Measurements from ENCODE around the gene ALCAM. TPM values are rescaled to one million over a fixed set of nuclear protein-coding genes. Genes with fewer than 3 reads are reported as not detected.
A peak's percentile ranks its signal among the peaks of the same experiment; 100 is the strongest.

The ALCAM gene
- total RNA-seq, 1 experiment from 2014 or later, result 119 TPM

GRCh38 chr3:105511031-105511430, 144.3 kb downstream of the ALCAM start:
- Histone ChIP-seq H3K9me3 (replicated peaks) (no peaks in the 10 kb centered on the region), H3K36me3 (no peaks in the 10 kb centered on the region), H3K27ac (no peak overlapping the region), H3K4me1 (replicated peaks) (peaks cover 23% of the 10 kb centered on the region), H3K27me3 (replicated peaks) (no peaks in the 10 kb centered on the region), H3K4me3 (no peak overlapping the region)
- DNase-seq (ENCODE audit: low read depth in 1 of 2, low spot score in 2 of 2), result no peak

- no peak overlapping the region for H3K27ac ChIP-seq
- DNase-seq (ENCODE audit: low read depth in 1 of 2, low spot score in 2 of 2), result no peak
Measured at GRCh38 chr3:105512061-105512460, 145.4 kb downstream of the ALCAM start.

DNA sequence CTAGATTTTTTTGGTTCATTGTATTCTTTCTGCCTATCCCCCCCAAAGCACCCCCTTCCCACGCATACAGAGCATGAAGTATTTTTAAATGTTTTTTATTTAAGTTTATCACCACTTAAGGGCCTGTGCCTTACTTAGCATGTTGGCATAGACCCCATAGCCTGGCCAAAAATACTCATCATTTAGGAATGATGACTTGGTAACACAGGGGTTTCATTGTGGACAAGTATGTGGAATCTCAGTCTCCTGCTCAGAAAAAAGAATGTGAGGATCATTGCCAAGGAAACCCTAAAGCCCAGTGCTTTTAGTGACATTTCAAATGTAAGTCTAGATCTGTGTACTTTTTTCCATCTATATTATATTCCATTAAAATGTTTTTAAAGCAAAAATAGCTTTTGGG, 146.3 kb downstream of the ALCAM start:
- Histone ChIP-seq H3K27ac (peak overlapping the region; percentile 26), H3K27me3 (replicated peaks) (no peaks in the 10 kb centered on the region), H3K4me3 (no peak overlapping the region), H3K36me3 (no peaks in the 10 kb centered on the region), H3K4me1 (replicated peaks) (peaks cover 23% of the 10 kb centered on the region), H3K9me3 (replicated peaks) (no peaks in the 10 kb centered on the region)
- DNase-seq (ENCODE audit: low read depth in 1 of 2, low spot score in 2 of 2), result peak; percentile 32 to 44

More at GRCh38 chr3:105512061-105512460, 145.4 kb downstream of the ALCAM start:
- no peak overlapping the region for H3K4me3 ChIP-seq
- no peaks in the 10 kb centered on the region for H3K27me3 ChIP-seq (replicated peaks)
- H3K36me3 ChIP-seq, result no peaks in the 10 kb centered on the region
- peaks cover 23% of the 10 kb centered on the region for H3K4me1 ChIP-seq (replicated peaks)
- no peaks in the 10 kb centered on the region for H3K9me3 ChIP-seq (replicated peaks)

DNA sequence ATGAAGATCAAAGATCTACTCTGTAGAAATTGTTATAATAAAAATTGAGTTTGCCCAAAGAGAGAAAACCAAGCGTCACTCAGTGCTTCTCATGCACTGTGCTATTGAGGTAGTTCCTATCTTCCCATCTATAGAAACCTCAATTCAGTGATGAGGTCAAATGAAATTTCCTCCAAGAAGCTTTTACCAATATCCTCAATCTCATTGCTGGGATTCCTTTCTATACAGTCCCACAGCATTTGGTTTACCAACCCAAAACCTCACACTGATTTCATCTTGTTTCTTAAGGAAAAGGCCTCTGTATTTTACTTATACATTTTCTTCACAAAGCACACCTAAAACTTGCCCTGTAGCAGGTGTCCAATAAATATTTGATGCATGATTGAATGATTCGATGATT, 147.2 kb downstream of the ALCAM start:
- H3K36me3 ChIP-seq, result no peaks in the 10 kb centered on the region
- no peaks in the 10 kb centered on the region for H3K27me3 ChIP-seq (replicated peaks)
- peaks cover 23% of the 10 kb centered on the region for H3K4me1 ChIP-seq (replicated peaks)
- H3K9me3 ChIP-seq (replicated peaks), result no peaks in the 10 kb centered on the region
- no peak for DNase-seq (ENCODE audit: low read depth in 1 of 2, low spot score in 2 of 2)
- H3K4me3 ChIP-seq, result no peak overlapping the region
- no peak overlapping the region for H3K27ac ChIP-seq

DNA sequence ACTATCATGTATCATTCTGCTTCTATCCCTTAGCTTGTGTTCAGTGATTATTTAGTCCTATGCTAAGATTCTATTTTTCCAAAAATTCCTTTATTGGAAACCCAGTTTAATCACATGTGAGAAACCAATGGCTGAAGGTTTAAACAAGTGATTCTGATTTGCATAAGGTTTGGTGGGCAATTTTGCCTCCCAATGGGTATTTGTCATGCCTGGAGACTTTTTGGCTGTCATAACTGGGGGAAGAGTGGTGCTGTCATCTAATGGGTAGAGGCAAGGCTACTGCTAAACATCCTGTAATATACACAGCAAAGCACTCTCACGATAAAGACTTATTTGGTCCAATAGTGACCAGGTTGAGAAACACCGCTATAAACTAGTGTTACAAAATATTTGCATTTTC, 148.7 kb downstream of the ALCAM start:
- Histone ChIP-seq H3K36me3 (no peaks in the 10 kb centered on the region), H3K27me3 (replicated peaks) (no peaks in the 10 kb centered on the region)
- DNase-seq (ENCODE audit: low read depth in 1 of 2, low spot score in 2 of 2), result no peak

DNA sequence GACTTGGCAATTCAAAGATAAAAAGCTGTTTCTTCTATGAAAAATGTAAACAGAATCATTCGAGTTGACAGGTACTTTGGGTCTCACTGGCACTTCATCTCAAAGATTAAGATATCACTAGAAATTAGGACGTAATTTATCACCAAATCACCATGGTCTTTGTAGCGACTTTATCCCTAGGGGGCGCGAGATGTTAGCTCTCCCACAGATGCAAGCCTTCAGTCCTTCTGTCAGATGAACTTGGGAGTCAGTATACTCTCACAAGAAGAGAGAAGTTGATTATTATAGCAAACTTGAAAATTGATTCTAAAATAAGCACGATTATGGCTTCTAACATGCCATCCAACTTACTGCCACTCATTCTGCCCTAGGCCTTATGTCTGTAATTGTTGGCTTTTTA, 150.3 kb downstream of the ALCAM start:
- Histone ChIP-seq H3K4me3 (no peak overlapping the region), H3K9me3 (replicated peaks) (no peaks in the 10 kb centered on the region), H3K36me3 (no peaks in the 10 kb centered on the region), H3K27me3 (replicated peaks) (no peaks in the 10 kb centered on the region), H3K4me1 (replicated peaks) (peaks cover 14% of the 10 kb centered on the region), H3K27ac (no peak overlapping the region)
- no peak for DNase-seq (ENCODE audit: low read depth in 1 of 2, low spot score in 2 of 2)

More for the DNA sequence above, 148.7 kb downstream of the ALCAM start:
- H3K27ac ChIP-seq, result no peak overlapping the region
- H3K4me3 ChIP-seq, result no peak overlapping the region
- no peaks in the 10 kb centered on the region for H3K9me3 ChIP-seq (replicated peaks)
- peaks cover 23% of the 10 kb centered on the region for H3K4me1 ChIP-seq (replicated peaks)

DNA sequence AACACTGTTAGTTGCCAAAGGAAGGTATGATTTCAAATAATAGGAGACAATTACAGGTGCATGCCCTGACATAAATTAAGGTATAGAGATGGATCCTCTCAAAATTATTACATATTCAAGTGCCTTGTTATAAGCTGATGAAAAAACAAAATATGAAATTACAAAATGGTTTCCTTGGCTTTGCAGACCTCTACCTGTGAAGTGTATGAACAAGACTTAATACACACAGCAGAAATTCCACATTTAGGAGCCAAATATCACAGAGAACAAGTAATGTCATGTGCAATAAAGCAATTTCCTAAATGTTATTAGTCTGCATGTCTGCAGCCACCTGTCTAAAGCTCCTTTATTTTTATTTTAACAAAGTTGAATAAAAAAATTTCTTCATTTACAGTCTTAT, 151.5 kb downstream of the ALCAM start:
- no peak overlapping the region for H3K4me3 ChIP-seq
- peaks cover 6% of the 10 kb centered on the region for H3K4me1 ChIP-seq (replicated peaks)
- H3K27ac ChIP-seq, result no peak overlapping the region
- H3K27me3 ChIP-seq (replicated peaks), result no peaks in the 10 kb centered on the region
- no peaks in the 10 kb centered on the region for H3K36me3 ChIP-seq
- no peaks in the 10 kb centered on the region for H3K9me3 ChIP-seq (replicated peaks)
- no peak for DNase-seq (ENCODE audit: low read depth in 1 of 2, low spot score in 2 of 2)

- Histone ChIP-seq H3K4me3 (no peak overlapping the region), H3K9me3 (replicated peaks) (no peaks in the 10 kb centered on the region), H3K36me3 (no peaks in the 10 kb centered on the region), H3K27ac (no peak overlapping the region), H3K27me3 (replicated peaks) (no peaks in the 10 kb centered on the region), H3K4me1 (replicated peaks) (0 out of 2 replicates have a peak, but pooled peaks cover 4% of the 10 kb centered on the region)
- DNase-seq (ENCODE audit: low read depth in 1 of 2, low spot score in 2 of 2), result peak in 1 of 2 experiments; percentile 48
Measured at GRCh38 chr3:105518806-105519418, 152.2 kb downstream of the ALCAM start.

GRCh38 chr3:105521770-105522169, 155.1 kb downstream of the ALCAM start:
- H3K27me3 ChIP-seq (replicated peaks), result no peaks in the 10 kb centered on the region
- H3K27ac ChIP-seq, result no peak overlapping the region
- no peak overlapping the region for H3K4me3 ChIP-seq
- no peak for DNase-seq (ENCODE audit: low read depth in 1 of 2, low spot score in 2 of 2)
- no peaks in the 10 kb centered on the region for H3K9me3 ChIP-seq (replicated peaks)
- H3K36me3 ChIP-seq, result no peaks in the 10 kb centered on the region
- peaks cover 8% of the 10 kb centered on the region for H3K4me1 ChIP-seq (replicated peaks)

DNA sequence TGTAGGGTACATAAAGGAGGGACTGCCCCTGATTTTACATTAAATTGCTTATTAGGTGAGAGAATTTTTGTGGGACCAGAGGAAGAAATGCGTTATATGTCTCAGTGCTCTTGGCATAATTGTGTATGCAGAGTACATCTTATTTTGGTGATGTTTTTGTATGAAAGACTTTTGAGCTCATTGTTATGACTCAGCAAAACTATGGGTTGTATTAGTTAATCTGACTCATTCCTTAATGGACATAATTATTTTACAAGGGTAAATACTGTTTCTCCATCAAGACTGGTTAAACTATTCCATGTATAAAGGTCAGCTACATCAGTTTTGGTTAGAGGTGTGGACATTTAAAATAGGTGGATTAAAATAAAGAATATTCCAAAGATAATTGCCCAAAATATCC, 156.8 kb downstream of the ALCAM start:
- peaks cover 12% of the 10 kb centered on the region for H3K4me1 ChIP-seq (replicated peaks)
- no peak overlapping the region for H3K4me3 ChIP-seq
- H3K27me3 ChIP-seq (replicated peaks), result no peaks in the 10 kb centered on the region
- no peak for DNase-seq (ENCODE audit: low read depth in 1 of 2, low spot score in 2 of 2)
- H3K9me3 ChIP-seq (replicated peaks), result no peaks in the 10 kb centered on the region
- no peaks in the 10 kb centered on the region for H3K36me3 ChIP-seq
- no peak overlapping the region for H3K27ac ChIP-seq

DNA sequence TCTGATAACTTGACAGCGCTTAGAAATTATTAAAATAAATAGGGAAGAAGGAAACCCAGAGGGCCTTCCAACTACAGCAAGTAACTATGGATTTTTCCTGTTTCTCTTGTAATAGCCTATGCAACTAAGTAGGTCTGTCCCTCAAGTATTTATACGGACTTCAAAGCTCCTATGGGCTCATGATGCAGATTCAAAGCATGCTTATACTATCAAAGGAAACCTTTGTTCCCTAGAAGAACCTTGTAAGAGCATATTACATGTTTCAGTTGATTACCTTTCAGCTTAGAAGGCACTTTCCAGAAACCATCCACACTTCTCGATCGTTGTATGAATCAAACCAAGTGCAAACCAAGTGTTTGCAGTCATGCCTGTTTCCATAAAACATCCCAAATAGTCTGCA, 158.8 kb downstream of the ALCAM start:
- DNase-seq (ENCODE audit: low read depth in 1 of 2, low spot score in 2 of 2), result no peak
- Histone ChIP-seq H3K9me3 (replicated peaks) (no peaks in the 10 kb centered on the region), H3K4me3 (no peak overlapping the region), H3K36me3 (no peaks in the 10 kb centered on the region; the same call in 1 of the 2 replicates), H3K4me1 (replicated peaks) (peaks cover 12% of the 10 kb centered on the region), H3K27ac (no peak overlapping the region), H3K27me3 (replicated peaks) (no peaks in the 10 kb centered on the region)

GRCh38 chr3:105526360-105527111, 159.8 kb downstream of the ALCAM start:
- Histone ChIP-seq H3K9me3 (replicated peaks) (no peaks in the 10 kb centered on the region), H3K4me3 (no peak overlapping the region), H3K27me3 (replicated peaks) (no peaks in the 10 kb centered on the region), H3K36me3 (no peaks in the 10 kb centered on the region; the same call in 1 of the 2 replicates), H3K27ac (no peak overlapping the region), H3K4me1 (replicated peaks) (peaks cover 12% of the 10 kb centered on the region)
- DNase-seq (ENCODE audit: low read depth in 1 of 2, low spot score in 2 of 2), result no peak

DNA sequence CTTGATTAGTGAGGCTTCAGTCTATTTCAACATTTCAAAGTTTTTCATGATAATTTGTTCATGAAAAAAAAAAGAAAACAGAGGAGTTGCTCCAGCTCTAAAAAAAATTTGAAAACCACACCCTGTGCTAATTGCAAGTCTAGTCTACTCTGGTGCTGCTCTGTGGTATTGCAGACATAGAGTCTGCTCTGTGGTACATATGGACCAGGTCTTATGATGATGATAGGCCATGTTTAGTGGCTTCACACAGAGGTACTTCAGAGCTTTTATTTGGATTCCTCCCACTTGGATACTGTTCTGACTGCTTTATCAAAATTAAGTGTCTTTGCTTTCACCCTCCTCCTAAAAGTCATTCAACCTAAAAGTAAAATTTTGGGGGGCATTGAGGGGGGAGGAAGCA, 160.8 kb downstream of the ALCAM start:
- Histone ChIP-seq H3K4me1 (replicated peaks) (peaks cover 12% of the 10 kb centered on the region), H3K36me3 (no peaks in the 10 kb centered on the region; the same call in 1 of the 2 replicates), H3K27me3 (replicated peaks) (no peaks in the 10 kb centered on the region), H3K4me3 (no peak overlapping the region), H3K27ac (no peak overlapping the region), H3K9me3 (replicated peaks) (no peaks in the 10 kb centered on the region)
- DNase-seq (ENCODE audit: low read depth in 1 of 2, low spot score in 2 of 2), result no peak

DNA sequence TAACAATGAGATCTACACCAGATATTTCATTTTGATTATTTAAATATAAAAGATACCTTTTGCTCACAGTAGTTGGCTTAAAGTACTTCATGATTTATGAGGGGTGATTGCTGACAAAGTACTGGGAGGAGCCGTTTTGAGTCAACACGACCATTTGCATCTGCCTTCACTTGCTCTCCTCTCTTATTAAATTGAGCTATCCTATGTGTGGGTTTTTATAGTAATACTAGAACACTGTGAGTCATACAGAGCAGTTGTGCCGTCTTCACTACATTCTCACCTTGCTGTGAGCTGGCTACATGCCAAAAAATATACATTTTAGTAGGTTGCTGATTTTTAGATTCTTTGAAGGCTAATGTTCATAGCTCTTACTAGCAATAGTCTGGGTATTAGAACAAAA, 161.2 kb downstream of the ALCAM start:
- H3K36me3 ChIP-seq, result peaks cover 4% of the 10 kb centered on the region; the same call in 1 of the 2 replicates
- H3K4me3 ChIP-seq, result no peak overlapping the region
- H3K4me1 ChIP-seq (replicated peaks), result peaks cover 12% of the 10 kb centered on the region
- no peaks in the 10 kb centered on the region for H3K9me3 ChIP-seq (replicated peaks)
- no peak overlapping the region for H3K27ac ChIP-seq
- H3K27me3 ChIP-seq (replicated peaks), result no peaks in the 10 kb centered on the region
- DNase-seq (ENCODE audit: low read depth in 1 of 2, low spot score in 2 of 2), result no peak

All from SJSA1 (cell line).